HL-60/S4 treated with phorbol 12-myristate 13-acetate at 8.2 ng/mL for 4 days and 3 days (cell line): ENCODE data around the gene ARHGEF4.

Source experiments
- in situ Hi-C: fragments of 300-500 bp; cut with MboI; formaldehyde crosslinking; loops from 2 replicates; pipeline ENCODE4 v1.15.0; 2022; ENCODE audit warnings: low sequenced_read_pairs

The ARHGEF4 gene

GRCh38 chr2:130836501-130837174, at the start of gene ARHGEF4:
Gene ARHGEF4 (plus strand): TSS chr2:130836914. CDS start chr2:130836954, 40 bp downstream.
- in situ Hi-C loops = no loop called here

DNA sequence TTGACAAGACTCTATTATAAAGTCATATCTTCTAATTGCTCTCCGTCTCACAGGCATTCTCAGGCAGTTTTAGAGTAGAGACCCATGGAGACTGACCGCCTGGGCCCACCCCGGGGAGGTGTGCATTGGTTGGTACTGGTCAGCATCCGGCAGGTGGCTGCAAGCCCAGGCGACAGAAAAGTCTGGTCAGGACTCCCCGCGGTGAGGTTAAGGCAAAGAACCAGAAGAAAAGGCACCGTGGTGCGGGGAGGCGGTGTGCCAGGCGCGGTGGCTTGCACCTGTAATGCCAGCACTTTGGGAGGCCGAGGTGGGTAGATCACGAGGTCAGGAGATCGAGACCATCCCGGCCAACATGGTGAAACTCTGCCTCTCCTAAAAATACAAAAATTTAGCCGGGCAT, 48.9 kb upstream of the ARHGEF4 start:
- in situ Hi-C loops = no loop called here

GRCh38 chr2:130790312-130790711, 46.4 kb upstream of the ARHGEF4 start:
- in situ Hi-C loops = no loop called here

DNA sequence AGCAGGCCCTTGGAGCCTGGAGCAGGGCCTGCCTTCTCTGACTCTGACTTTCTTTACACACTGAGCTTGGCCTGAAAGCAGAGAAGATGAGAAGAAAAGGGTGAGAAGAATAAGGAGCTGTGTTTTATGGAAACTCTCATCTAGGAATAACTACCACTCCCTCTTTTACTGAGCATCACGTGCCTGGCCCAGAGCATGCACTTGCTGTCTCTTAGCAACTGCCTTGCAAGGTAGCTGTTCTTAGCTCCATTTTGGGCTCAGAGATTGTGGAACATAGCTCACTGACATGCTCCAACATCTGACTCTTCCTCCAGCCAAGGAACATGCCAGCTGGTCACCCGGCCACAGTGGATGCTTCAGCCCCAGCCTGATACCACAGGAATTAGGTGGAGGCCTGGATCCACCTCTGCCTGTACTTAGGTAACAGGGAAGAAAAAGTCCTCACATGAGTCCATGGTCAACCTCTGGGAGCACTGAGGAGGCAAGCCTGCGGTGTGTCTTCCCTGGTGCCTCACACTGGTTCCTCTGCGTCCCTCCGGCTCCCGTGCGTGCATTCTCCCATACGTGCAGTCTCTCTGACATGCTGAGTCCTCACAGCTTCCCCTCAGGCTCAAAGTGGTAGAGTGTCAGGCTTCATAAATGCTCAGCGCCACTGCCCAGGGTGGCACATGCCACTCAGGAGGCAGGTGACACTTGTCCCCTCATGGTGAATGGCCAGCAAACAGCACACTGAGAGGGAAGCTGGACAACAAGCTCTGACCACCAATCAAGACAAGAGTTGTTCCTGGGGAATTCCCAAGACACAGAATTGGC, 45.7 kb upstream of the ARHGEF4 start:
- in situ Hi-C loops = no loop called here

GRCh38 chr2:130791617-130791939, 45.1 kb upstream of the ARHGEF4 start:
- in situ Hi-C loops = no loop called here

- in situ Hi-C loops = no loop called here
These were observed 41.3 kb upstream of the ARHGEF4 start for GRCh38 chr2:130795431-130795830.

- in situ Hi-C loops = no loop called here
These were observed 40.4 kb upstream of the ARHGEF4 start for GRCh38 chr2:130796290-130796689.

DNA sequence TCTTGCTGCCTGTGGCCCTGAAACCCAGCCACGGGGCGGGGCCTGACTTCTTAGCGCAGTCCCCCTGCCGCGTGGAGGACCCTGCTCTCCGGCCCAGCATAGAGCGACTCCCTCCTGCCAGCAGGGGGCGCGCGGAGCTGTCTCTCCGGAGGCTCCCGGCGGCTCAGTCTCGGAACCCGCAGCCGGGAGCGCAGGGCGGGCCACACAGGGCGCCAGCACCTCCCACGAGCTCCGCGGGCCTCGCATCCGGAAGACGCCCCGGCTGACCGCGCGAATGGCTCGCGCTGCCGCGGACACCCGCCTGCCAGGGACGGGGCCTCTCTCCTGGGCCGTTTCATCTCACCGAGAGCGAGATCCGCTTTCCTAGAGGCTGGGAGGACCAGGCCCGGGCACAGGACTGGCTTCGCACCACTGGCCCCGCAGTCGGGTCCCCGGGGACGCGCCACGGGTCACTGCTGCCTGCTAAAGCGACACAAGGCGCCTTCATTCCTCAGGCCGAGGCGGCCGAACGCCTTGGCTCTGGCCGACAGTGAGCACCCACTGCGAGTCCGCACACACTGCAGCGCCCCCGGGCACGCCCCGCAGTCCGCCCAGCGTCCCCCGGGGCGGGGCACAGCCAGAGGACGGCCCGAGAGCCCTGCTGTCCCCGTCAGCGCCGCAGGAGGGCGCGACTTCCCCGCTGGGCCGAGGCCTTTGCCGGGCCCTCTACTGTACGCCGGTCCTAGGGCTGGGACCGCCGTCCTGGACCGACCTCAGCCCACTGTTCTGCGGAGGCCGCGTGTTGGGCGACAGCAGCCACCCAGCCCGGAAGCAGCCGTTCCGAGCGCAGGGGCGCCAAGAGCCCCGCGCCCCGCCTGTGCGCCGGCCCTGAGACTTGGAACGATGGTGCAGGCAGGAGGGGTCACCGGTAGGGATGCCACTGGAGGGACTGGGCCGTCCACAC, 39.0 kb upstream of the ARHGEF4 start:
- in situ Hi-C loops = no loop called here

GRCh38 chr2:130798472-130799218, 38.1 kb upstream of the ARHGEF4 start:
- in situ Hi-C loops = no loop called here

DNA sequence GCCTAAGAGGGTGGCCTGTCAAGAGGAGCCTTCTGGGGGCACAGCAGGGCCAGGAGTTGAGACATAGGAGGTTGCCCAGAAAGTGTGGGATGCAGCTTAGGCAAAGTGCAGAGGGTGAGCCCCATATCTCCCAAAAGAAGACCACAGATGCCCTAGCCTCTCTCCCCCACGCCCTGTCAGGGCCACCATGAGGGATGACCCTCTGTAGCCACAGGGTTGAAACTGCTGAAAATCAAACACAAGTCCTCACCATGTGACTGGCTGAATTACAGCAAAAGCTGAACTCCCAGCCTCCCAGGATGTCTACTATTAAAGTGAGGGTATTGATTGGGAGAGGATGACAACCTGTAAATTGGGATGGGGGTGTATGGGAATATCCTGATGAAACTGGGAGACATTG, 37.4 kb upstream of the ARHGEF4 start:
- in situ Hi-C loops = no loop called here

DNA sequence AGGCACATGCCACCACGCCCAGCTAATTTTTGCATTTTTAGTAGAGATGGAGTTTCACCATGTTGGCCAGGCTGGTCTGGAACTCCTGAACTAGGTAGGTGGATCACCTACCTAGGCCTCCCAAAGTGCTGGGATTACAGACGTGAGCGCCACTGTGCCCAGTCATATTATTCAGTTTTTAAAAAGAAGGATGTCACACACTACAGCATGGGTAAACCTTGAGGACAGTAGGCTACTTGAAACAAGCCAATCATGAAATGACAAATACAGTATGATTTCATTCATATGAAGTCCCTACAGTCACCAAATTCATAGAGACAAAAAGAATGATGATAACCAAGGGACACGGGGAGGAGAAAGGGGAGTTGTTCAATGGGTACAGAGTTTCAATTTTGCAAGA, 31.1 kb upstream of the ARHGEF4 start:
- in situ Hi-C loops = no loop called here

- in situ Hi-C loops = no loop called here
These were observed 30.3 kb upstream of the ARHGEF4 start for GRCh38 chr2:130806370-130806769.

DNA sequence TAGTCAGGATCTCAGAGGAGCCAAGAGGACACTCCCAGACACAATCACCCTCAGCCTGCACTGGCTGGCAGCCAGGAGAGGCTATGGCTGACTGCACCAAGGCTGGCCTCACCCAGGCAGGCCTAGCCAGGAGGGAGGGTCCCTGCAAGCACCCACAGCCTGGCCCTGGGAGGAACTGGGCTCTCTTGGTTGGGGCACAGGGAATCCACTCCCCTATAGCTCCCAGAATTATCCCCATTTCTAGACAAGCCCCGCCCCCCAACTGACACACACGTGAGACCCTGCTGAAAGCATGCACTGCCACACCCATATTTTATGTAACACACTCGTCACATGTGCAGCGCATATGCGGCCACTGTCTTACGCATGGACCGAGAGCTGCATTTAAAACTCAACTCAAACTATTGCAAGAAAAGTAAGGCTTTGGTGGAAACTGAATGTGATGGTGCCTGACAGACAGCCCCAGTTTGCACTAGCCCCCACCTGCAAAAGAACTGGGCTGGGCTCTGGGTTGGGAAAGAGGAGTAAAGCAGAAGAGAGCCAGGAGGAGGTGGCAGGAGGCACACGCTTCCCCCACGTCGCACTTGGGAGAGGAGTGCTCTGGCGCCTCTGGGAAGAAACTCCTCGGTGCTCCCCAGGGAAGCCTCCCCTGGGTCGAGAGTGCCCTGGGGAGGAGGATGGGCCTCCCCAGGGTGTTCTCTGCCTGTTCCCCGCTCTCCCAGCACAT, 28.9 kb upstream of the ARHGEF4 start:
- in situ Hi-C loops = no loop called here

DNA sequence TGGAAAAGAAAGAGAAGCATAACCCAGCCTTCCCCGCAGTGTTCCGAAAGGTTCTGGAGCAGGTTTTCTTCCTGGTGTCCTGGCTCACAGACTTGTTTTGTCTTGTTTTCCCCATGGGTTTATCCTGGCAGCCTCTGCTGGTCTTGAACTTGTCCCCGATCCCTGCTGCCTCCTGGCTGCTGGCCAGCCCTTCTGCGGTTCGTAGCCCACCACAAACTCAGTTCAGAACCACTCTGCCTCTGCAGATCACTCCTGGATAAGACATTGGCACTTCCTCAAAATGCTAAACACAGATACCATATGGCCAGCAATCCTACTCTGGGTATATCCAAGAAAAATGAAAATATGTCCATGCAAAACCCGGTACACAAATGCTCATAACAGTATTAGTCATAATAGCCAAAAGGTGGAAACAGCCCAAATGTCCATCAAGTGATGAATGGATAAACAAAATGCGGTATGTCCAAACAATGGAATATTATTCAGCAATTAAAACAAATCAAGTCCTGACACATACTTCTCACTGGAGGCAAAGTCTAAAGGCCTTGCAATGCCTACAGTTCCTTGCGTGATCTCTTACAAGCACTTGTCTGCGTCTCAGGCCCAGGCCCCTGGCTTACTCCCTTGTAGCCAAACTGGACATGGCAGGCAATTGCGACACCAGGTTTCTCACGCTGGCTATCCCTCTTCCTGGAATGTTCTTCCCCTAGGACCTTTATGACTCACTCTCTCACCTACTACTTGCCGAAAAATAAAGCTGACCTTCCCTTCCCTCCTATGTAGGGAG, 28.0 kb upstream of the ARHGEF4 start:
- in situ Hi-C loops = no loop called here

GRCh38 chr2:130810490-130810889, 26.2 kb upstream of the ARHGEF4 start:
- in situ Hi-C loops = no loop called here

DNA sequence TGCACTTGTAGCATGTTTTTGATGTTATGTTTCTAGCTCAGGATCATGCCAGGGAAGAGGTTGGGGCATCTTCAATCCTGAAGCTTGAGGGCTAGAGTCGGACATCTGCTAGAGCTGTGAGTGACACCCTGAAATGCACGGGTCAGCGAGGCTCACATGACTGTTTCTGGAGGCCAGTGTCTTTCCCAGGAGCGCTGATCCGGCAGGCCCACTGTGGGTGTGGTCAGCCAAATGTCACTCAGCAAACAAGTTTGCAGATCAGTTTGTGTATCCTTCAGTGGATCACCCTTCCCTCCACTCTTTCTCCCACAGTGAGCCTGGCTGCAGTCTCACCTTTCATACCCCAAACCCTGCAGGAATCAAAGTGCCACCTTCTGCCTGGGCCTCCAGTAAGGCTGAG, 23.0 kb upstream of the ARHGEF4 start:
- in situ Hi-C loops = no loop called here

GRCh38 chr2:130814931-130815680, 21.6 kb upstream of the ARHGEF4 start:
- in situ Hi-C loops = no loop called here

- in situ Hi-C loops = no loop called here
These were observed 17.9 kb upstream of the ARHGEF4 start for GRCh38 chr2:130818809-130819208.

DNA sequence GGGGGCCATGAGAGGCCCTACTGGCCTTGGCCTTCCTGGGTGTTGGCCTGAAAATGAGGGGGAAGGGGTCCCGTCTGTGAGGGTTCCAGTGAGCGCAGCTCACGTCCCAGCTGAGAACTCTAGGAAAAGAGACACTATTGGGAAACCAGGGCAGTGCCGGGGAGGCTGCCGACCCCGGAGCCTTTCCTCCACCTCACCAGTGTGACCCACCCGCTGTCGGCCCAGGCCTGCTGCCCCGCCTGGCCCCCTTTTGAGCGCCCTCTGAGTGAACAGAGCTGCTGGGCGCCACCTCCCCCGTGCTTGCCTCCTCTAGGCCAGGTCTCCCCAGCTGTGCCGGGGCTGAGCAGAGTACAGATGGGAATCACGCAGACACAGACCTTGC, 17.5 kb upstream of the ARHGEF4 start:
- in situ Hi-C loops = no loop called here
